ENCODE measurements around the gene BMPER.

BMPER gene

GRCh38 chr7:33964417-33965182 lies 59.3 kb downstream of the BMPER start:
- no peak overlapping the region for H3K27ac Mint-ChIP-seq
- no peaks in the 10 kb centered on the region for H3K4me1 Mint-ChIP-seq
- H3K36me3 Mint-ChIP-seq, result no peaks in the 10 kb centered on the region
- H3K9me3 Mint-ChIP-seq, result no peaks in the 10 kb centered on the region
- ATAC-seq (no peak), DNase-seq (ENCODE audit: low spot score in 2 of 2) (no peak)
- no peak overlapping the region for H3K4me3 Mint-ChIP-seq

DNA sequence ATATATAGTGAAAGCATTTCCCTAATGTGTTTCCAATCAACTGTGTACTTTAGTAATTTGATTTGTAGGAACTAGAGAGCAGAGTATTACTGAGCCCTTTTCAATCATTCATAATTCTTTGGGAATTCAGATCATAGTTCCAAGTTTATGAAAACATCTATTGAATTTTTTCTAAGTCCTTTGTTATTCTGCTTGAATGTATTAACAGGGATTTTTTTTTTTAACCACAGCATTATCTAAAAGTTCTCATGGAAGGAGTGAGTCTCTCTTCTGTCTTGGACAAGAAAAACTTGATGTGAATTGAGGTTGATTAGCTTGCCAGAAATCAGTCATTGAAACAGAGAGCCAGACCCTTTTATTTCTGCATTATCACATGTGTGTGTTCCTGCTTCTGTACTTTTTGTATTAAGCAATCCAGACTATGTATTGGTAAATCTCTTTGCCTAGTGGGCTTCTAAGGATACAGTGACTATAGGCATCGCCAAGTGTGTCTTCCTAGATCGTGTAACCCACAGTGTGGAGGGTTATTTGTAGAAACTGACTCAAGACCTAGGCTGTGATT lies 59.9 kb downstream of the BMPER start:
- H3K9me3 Mint-ChIP-seq, result no peaks in the 10 kb centered on the region
- ATAC-seq, result no peak
- H3K27ac Mint-ChIP-seq, result no peak overlapping the region
- H3K4me3 Mint-ChIP-seq, result no peak overlapping the region
- no peak for DNase-seq (ENCODE audit: low spot score in 2 of 2)
- no peaks in the 10 kb centered on the region for H3K36me3 Mint-ChIP-seq
- no peaks in the 10 kb centered on the region for H3K4me1 Mint-ChIP-seq

DNA sequence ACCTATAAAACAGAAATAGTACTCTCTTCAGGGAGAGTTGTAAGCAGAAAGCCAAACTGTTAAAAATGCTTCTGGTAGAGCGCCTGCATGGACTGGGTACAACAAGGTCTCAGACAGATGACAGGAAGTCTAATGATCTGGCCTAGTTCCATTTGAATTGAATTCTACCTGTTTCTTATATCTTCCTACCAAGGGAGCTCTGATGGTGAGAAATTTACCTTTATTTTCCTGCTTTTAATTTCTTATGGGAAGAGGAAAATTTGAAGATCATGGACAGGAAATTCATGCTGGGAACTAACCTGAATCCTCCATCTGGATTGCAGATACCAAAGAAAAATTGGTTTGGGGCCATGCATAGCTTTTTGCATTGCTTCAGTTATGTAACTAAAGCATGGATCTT lies 63.3 kb downstream of the BMPER start:
- no peak overlapping the region for H3K4me3 Mint-ChIP-seq
- DNase-seq (ENCODE audit: low spot score in 2 of 2), result no peak
- H3K27ac Mint-ChIP-seq, result no peak overlapping the region
- no peak for ATAC-seq
- no peaks in the 10 kb centered on the region for H3K9me3 Mint-ChIP-seq
- no peaks in the 10 kb centered on the region for H3K36me3 Mint-ChIP-seq
- H3K4me1 Mint-ChIP-seq, result no peaks in the 10 kb centered on the region

- Mint-ChIP-seq H3K4me1 (no peaks in the 10 kb centered on the region), H3K9me3 (no peaks in the 10 kb centered on the region), H3K4me3 (no peak overlapping the region), H3K27ac (no peak overlapping the region), H3K36me3 (no peaks in the 10 kb centered on the region)
- no peak for DNase-seq (ENCODE audit: low spot score in 2 of 2)
- ATAC-seq, result no peak
These were observed 65.2 kb downstream of the BMPER start for GRCh38 chr7:33970536-33970935.

DNA sequence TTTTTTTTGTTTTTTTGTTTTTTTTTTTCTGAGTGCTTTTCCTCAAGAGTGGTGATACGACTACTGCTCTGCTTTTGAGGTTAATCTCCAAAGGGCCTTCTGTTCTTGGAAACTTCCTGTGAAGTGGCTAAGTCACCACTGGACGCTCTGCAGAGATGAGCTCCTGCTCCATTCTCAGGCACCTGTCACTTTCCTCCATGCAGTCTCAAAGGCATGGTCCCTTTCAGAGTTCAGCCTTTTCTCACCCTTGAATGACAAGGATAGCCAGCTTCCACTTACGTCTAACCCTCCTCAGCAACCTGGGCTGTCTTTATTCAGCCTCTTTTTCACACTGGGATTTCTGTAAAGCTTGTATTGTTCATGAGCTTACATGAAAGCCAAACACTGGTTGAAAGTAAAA lies 65.8 kb downstream of the BMPER start:
- DNase-seq (ENCODE audit: low spot score in 2 of 2) (no peak), ATAC-seq (no peak)
- Mint-ChIP-seq H3K4me3 (no peak overlapping the region), H3K9me3 (no peaks in the 10 kb centered on the region), H3K4me1 (no peaks in the 10 kb centered on the region), H3K36me3 (no peaks in the 10 kb centered on the region), H3K27ac (no peak overlapping the region)

DNA sequence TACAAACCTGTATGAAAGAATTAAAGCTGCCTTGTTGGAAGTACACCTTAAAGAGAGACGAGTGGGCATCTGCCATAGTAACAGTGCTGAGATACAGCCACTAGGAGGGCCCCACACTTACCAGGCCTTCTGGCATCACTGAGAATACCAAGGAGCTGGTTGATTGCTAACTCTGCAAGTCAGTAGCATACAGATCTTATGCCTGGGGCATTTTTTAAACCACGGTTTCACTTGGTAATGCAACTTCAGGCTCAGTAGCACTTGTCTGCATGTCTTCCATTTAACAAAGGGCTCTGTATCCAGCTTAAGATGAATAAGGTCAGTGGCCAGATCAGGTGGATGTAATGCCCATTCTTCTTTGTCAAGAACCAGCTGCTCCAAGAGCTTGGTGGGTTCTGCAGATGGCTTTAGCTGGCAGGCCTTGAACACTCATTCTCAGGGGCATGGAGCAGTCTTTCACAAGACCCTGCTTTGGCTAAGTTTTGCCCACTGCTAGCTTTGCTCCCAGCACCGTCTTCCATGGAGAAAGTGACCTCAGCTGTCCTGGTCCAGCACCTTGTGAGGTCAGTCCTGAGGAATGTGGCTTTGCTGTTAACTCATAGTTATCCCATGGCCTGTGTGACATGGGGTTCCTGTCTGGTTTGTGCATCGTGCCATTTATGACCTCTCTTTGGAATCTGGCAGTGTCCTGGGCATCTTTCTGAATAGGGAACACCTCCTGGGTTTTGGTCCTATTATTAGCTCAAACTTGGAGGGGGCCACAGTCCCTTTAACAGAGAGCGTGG lies 68.1 kb downstream of the BMPER start:
- Mint-ChIP-seq H3K4me3 (no peak overlapping the region), H3K27ac (no peak overlapping the region), H3K9me3 (no peaks in the 10 kb centered on the region), H3K4me1 (no peaks in the 10 kb centered on the region), H3K36me3 (no peaks in the 10 kb centered on the region)
- DNase-seq (ENCODE audit: low spot score in 2 of 2), result no peak
- ATAC-seq, result no peak

GRCh38 chr7:33979300-33979806 lies 74.0 kb downstream of the BMPER start:
- H3K27ac Mint-ChIP-seq, result no peak overlapping the region
- DNase-seq (ENCODE audit: low spot score in 2 of 2) (no peak), ATAC-seq (no peak)
- H3K4me3 Mint-ChIP-seq, result no peak overlapping the region
- H3K4me1 Mint-ChIP-seq, result no peaks in the 10 kb centered on the region
- H3K9me3 Mint-ChIP-seq, result no peaks in the 10 kb centered on the region
- no peaks in the 10 kb centered on the region for H3K36me3 Mint-ChIP-seq

DNA sequence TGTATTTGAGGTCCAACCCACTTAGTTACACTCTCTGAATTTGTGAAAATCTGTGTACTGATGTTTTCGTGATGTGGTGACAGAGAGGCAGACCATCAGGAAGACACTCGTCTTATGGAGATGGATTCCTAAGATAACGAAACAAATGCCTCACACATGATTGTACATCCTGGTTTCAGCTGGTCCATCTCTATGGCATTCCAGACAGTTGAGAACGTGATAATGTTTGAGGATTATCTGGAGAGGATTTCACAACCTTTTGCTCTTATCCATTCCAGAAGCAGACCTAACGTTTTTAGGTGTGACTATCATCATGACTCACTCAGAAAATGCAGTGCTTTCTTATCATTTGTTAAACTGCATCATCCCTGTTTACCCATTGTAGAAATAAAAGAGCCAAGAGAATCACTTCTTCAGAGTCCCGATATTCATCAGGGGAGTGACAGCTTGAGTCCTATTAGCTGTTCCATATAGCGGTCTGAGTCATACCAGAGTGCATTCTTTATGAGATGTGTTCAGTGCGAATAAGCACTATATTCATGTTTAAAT lies 74.5 kb downstream of the BMPER start:
- H3K4me3 Mint-ChIP-seq, result no peak overlapping the region
- H3K9me3 Mint-ChIP-seq, result no peaks in the 10 kb centered on the region
- no peak overlapping the region for H3K27ac Mint-ChIP-seq
- no peaks in the 10 kb centered on the region for H3K4me1 Mint-ChIP-seq
- no peaks in the 10 kb centered on the region for H3K36me3 Mint-ChIP-seq
- DNase-seq (ENCODE audit: low spot score in 2 of 2) (no peak), ATAC-seq (no peak)

DNA sequence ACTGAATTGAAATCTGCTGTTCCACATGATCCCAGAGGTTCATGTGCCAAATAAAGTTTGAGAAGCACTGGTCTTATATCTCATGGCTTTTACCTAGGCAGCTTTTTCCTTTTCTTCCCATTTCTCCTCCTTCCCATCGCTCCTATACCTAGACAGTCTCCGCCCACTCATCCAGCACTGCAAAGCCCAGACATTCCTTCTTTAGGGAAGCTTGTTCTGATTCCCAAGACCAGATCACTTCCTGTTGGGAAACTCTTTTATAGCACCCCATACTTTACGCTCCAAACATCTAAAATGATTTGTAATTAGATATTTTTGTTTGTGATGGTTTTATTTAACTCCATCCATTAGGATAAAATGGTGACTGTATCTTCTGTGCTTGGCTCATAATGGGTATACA lies 75.9 kb downstream of the BMPER start:
- H3K27ac Mint-ChIP-seq, result no peak overlapping the region
- no peak for ATAC-seq

GRCh38 chr7:33981671-33982424 lies 76.5 kb downstream of the BMPER start:
- Mint-ChIP-seq H3K9me3 (peaks cover 2% of the 10 kb centered on the region), H3K36me3 (no peaks in the 10 kb centered on the region), H3K4me3 (no peak overlapping the region), H3K27ac (no peak overlapping the region), H3K4me1 (no peaks in the 10 kb centered on the region)
- ATAC-seq (no peak), DNase-seq (ENCODE audit: low spot score in 2 of 2) (no peak)

More for the DNA sequence above, 75.9 kb downstream of the BMPER start:
- no peaks in the 10 kb centered on the region for H3K36me3 Mint-ChIP-seq
- DNase-seq (ENCODE audit: low spot score in 2 of 2), result no peak
- H3K4me1 Mint-ChIP-seq, result no peaks in the 10 kb centered on the region
- peaks cover 2% of the 10 kb centered on the region for H3K9me3 Mint-ChIP-seq
- no peak overlapping the region for H3K4me3 Mint-ChIP-seq

DNA sequence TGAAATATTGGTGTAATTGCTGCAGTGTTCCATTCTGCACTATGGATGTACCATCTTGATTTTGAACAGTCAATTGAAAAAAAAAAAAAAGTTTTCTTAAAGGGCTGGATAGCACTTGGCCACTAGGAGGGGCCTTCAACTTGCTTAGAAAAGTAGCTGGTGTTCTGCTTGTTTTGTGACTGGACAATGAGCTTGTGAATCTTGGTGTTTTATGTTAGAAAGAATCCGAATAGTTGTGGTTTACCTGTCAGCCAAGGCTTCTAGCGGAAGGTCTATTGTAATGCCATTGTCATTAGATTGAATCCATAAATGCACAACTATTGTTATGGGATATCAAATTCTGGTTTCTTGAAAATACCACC lies 77.1 kb downstream of the BMPER start:
- H3K27ac Mint-ChIP-seq, result no peak overlapping the region
- ATAC-seq, result no peak
- no peaks in the 10 kb centered on the region for H3K36me3 Mint-ChIP-seq
- DNase-seq (ENCODE audit: low spot score in 2 of 2), result no peak
- peaks cover 2% of the 10 kb centered on the region for H3K9me3 Mint-ChIP-seq
- no peaks in the 10 kb centered on the region for H3K4me1 Mint-ChIP-seq
- H3K4me3 Mint-ChIP-seq, result no peak overlapping the region

DNA sequence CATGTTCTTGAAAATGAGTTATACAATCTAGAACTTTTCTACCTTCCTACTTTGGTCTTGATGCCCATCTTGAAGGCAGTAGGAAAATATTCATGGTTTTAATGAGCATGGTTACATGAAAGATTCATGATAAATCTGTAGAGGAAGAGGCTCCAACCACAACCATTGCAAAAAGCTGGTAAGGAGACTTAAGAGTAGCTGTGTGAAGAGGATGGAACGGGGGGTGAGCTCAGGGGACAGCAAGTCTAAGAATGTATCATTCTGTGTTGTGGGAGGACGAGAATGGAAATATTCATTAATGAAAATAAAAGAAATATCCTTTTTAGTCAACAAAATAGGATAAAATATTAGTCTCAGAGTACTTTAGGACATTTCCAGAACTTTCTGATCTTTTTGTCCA lies 81.1 kb downstream of the BMPER start:
- no peak overlapping the region for H3K4me3 Mint-ChIP-seq
- no peaks in the 10 kb centered on the region for H3K4me1 Mint-ChIP-seq
- DNase-seq (ENCODE audit: low spot score in 2 of 2) (no peak), ATAC-seq (no peak)
- peaks cover 2% of the 10 kb centered on the region for H3K9me3 Mint-ChIP-seq
- H3K36me3 Mint-ChIP-seq, result no peaks in the 10 kb centered on the region
- no peak overlapping the region for H3K27ac Mint-ChIP-seq

DNA sequence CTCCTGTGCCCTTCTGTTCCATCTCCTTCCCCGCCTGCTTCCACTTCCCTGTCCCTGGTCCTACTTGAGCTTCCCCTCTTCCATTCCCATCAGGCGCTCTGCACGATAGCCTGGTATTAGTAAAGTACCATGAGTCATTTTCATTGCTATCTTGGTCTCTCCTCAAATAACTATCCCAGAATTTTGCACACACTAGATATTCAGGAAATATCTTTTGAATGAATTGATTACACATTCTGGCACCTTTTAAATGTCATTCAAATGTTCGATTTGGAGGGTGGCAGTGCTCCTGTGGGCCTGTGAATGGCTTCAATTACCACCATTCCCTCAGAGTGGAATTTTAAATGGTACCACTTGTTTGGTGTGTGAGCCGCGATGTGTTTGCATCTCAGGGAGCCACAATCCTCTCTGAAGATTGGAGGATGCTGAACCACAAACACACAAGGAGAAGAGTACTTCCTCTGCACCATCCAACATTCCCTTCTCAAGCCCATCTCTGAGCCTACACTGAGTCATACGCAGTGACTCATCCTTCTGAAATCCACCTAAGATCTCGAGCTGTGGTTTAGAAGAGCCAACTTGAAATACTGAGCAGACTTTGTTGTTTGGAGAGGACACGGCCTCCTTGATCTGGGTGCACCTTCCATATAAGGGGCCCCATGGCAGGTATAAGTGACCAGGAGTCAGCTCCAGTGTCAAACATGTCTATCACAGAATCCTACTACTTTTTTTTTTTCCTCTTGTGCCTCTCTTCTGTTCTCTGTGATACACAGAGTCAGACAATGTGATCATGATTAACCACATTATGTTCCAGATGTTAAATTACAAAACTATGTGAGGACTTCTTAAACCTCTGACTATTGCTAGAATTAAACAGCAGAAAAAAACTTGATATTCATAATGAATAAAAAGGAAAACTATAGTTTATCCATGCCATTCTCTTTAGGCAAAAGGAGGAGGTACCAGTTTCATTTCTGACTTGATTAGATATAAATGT lies 81.9 kb downstream of the BMPER start:
- no peaks in the 10 kb centered on the region for H3K4me1 Mint-ChIP-seq
- no peaks in the 10 kb centered on the region for H3K36me3 Mint-ChIP-seq
- no peak overlapping the region for H3K4me3 Mint-ChIP-seq
- no peak overlapping the region for H3K27ac Mint-ChIP-seq
- DNase-seq (ENCODE audit: low spot score in 2 of 2), result no peak
- peaks cover 2% of the 10 kb centered on the region for H3K9me3 Mint-ChIP-seq
- peak; percentile 54 for ATAC-seq

DNA sequence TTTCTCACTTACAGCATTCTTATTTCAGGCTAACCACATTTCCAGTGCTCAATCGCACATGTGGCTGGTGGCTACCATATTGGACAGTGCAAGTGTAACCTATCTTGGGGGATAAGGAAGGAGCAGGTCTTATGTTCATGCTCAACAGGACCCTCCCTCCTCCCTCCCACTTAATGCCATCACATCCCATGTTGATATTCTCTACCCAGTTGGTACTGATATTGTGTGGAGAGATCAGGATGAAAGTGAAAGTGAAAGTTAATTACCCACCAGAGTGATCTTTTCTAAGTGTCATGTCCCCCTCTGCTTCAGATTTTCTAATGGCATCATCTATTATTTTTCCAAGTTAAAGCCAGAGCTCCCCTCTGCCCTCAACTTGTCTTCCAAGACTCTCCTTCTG lies 91.6 kb downstream of the BMPER start:
- Mint-ChIP-seq H3K4me1 (peaks cover 7% of the 10 kb centered on the region), H3K9me3 (peaks cover 2% of the 10 kb centered on the region), H3K4me3 (no peak overlapping the region), H3K36me3 (no peaks in the 10 kb centered on the region), H3K27ac (no peak overlapping the region)
- ATAC-seq (no peak), DNase-seq (ENCODE audit: low spot score in 2 of 2) (no peak)

All from stimulated activated effector memory CD8-positive, alpha-beta T cell treated with anti-CD3 and anti-CD28 coated beads, Interleukin-12 subunit alpha, Interleukin-12 subunit beta, amount 100 ng/mL, for 72 hours (primary cell).